GM13976 (cell line): ENCODE data around the gene SEPTIN7.

Experiments used
- DNase-seq: peaks from one replicate; pipeline ENCODE4 v3.0.0; 2012; ENCODE audit warnings: low spot score
- CTCF ChIP-seq: IDR thresholded peaks from 2 replicates; pipeline ENCODE4 v1.5.1; 2012; ENCODE audit warnings: borderline replicate concordance, mild to moderate bottlenecking; ENCODE audit not compliant: insufficient read depth; ENCODE audit errors: extremely low read depth, missing control alignments, control extremely low read depth
- in situ Hi-C: fragments of 300-500 bp; cut with MboI; formaldehyde crosslinking; loops from one replicate; pipeline ENCODE4 v1.12.0; 2022; ENCODE audit warnings: low sequenced_read_pairs, mixed read lengths, inconsistent platforms; ENCODE audit not compliant: unreplicated experiment

SEPTIN7 gene

GRCh38 chr7:35839860-35840854 lies 39.3 kb downstream of the SEPTIN7 start:
- no peak for TF ChIP-seq CTCF
- DNase-seq, result no peak
- in situ Hi-C loops, result no loop called here

DNA sequence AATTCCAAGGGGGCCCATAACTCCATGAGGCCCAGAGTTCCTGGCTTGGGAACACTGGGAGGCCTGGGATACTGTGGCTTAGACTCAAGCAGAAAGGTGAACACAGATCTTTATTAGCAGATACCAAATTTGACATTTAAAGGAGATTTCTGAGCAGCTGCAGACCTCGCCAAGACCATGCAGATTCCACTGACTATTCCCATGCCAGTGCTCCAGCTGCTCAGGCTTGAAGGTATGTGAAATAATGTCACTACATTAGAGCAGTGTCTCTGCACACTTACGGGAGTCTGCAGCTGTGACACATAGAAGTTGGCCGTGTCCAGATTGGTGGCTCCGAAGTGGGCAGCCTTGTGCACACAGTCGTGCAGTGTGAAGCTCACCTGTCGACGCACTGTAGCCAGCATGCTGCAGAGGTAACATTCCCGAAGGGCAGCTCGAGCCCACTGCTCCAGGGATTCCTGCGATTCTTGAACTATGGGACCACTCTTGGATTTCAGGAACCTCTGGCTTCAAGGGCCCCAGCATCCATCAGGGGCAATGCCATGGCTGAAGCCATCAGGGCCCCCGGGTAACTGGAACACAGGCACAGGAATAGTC lies 46.1 kb downstream of the SEPTIN7 start:
- in situ Hi-C loops, result no loop called here

GRCh38 chr7:35848725-35849124 lies 47.9 kb downstream of the SEPTIN7 start:
- DNase-seq, result no peak
- TF ChIP-seq CTCF, result no peak
- in situ Hi-C loops, result no loop called here

More for the DNA sequence above, 46.1 kb downstream of the SEPTIN7 start:
- TF ChIP-seq CTCF, result no peak
- no peak for DNase-seq

- no peak for TF ChIP-seq CTCF
- in situ Hi-C loops, result no loop called here
- DNase-seq, result no peak
Observed at GRCh38 chr7:35849158-35849831, 48.4 kb downstream of the SEPTIN7 start.

- in situ Hi-C loops, result no loop called here
- TF ChIP-seq CTCF, result no peak
- no peak for DNase-seq
Observed at GRCh38 chr7:35849954-35850353, 49.1 kb downstream of the SEPTIN7 start.
